Activated T-helper 2 cell treated with anti-CD3 and anti-CD28 coated beads, Interferon-gamma antibody, Interleukin-2, Interleukin-4, amounts not matched to agents 10 μg/mL and 5 μg/mL and 100 μg/mL, durations not matched to agents 14 hours and 24 hours and 36 hours (primary cell): ENCODE measurements around the gene SMIM45.

ENCODE experiments used
- DNase-seq: peaks from one replicate; pipeline ENCODE4 v3.0.0; 2021; ENCODE audit warnings: low spot score
- H3K27ac Mint-ChIP-seq: one replicate; pipeline ENCODE4 v1.8.0; 2021; ENCODE audit warnings: mixed read lengths
- H3K27me3 Mint-ChIP-seq: one replicate; pipeline ENCODE4 v1.8.0; 2021; ENCODE audit warnings: low read depth, mixed read lengths
- H3K36me3 Mint-ChIP-seq: one replicate; pipeline ENCODE4 v1.8.0; 2021; ENCODE audit warnings: low read depth, mixed read lengths
- H3K4me1 Mint-ChIP-seq: one replicate; pipeline ENCODE4 v1.8.0; 2021; ENCODE audit warnings: low read depth, mixed read lengths
- H3K4me3 Mint-ChIP-seq: one replicate; pipeline ENCODE4 v1.8.0; 2021; ENCODE audit warnings: low read depth, mild to moderate bottlenecking, moderate library complexity, mixed read lengths
- H3K9me3 Mint-ChIP-seq: one replicate; pipeline ENCODE4 v1.8.0; 2021; ENCODE audit warnings: mixed read lengths
- intact Hi-C: fragments of 100-400 bp; cut with micrococcal nuclease; formaldehyde crosslinking; loops from one replicate; pipeline ENCODE4 v1.15.1; 2023

The SMIM45 gene

DNA sequence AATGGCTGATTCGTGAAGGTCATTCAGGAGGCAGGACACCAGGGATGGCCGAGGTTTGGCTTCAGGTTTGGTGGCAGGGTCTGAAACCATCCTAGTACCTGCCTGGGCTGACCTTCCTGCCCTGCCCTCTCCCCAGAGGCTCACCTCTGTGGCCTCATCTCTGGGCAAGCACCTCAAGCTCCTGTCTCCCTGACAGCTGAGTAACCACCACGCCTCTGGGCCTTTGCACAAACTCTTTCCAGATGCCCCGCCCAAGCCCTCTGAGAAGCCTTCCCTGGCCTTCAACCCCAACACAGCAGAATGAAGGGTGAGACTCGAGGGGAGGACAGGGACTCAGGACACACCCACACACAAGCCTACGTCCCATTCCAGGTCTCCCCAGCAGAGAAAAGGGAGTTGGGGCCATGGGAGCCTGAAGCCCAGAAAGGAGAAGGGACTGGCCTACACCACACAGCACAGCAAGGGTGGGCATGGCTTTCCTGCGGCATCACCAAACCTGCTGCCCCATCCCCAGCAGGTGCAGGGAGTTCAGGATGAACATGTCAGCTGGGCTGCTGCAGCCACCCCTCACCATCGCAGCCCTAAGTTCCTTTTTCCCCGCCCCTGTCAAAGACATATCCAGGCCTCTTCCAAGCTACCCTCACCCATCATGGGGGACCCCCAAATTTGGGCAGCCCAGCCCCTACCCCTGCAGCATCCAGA lies 39.5 kb upstream of the SMIM45 start:
- H3K9me3 Mint-ChIP-seq: no peaks in the 10 kb centered on the region
- H3K27me3 Mint-ChIP-seq: peaks cover 48% of the 10 kb centered on the region
- no peak overlapping the region for H3K27ac Mint-ChIP-seq
- no peak for DNase-seq
- peaks cover 28% of the 10 kb centered on the region for H3K4me1 Mint-ChIP-seq
- intact Hi-C loops: no loop called here
- peaks cover 12% of the 10 kb centered on the region for H3K36me3 Mint-ChIP-seq
- peak overlapping the region; percentile 13 for H3K4me3 Mint-ChIP-seq

DNA sequence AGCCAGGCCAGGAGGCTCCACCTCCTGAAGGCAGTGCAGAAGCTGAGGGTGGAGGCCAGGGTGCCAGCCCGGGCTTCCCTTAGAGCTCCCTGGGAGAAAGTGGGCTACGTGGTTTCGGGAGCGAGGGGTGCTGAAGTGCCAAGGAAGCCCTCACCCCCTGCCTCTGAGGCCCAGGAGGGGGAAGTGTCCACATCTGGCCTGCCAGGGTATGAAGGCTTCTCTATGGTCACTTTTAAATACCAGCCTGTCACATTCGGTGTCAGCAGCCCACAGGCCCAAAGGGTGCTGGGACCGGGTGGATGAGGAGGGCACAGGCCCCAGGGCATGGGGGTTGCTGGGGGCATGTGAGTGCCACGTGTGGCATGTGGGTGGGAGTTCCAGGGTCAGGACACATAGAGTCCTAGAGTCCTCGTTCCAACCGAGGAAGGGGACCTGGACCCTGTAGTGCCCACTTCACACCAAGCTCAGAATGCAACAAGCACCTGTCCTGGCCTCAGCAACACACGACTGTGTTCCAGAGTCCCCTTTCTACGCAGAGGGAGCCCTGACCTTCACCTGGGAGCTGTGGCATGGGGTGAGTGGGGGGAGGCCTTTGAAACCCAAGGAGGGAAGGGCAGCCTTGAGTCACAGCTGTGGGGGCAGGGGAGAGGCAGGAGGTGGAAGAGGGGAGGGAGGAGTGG lies 38.8 kb upstream of the SMIM45 start:
- peaks cover 49% of the 10 kb centered on the region for H3K27me3 Mint-ChIP-seq
- H3K27ac Mint-ChIP-seq: no peak overlapping the region
- peak overlapping the region; percentile 57 for H3K4me3 Mint-ChIP-seq
- no peaks in the 10 kb centered on the region for H3K9me3 Mint-ChIP-seq
- intact Hi-C loops: no loop called here
- H3K4me1 Mint-ChIP-seq: peaks cover 23% of the 10 kb centered on the region
- no peak for DNase-seq
- H3K36me3 Mint-ChIP-seq: peaks cover 9% of the 10 kb centered on the region

DNA sequence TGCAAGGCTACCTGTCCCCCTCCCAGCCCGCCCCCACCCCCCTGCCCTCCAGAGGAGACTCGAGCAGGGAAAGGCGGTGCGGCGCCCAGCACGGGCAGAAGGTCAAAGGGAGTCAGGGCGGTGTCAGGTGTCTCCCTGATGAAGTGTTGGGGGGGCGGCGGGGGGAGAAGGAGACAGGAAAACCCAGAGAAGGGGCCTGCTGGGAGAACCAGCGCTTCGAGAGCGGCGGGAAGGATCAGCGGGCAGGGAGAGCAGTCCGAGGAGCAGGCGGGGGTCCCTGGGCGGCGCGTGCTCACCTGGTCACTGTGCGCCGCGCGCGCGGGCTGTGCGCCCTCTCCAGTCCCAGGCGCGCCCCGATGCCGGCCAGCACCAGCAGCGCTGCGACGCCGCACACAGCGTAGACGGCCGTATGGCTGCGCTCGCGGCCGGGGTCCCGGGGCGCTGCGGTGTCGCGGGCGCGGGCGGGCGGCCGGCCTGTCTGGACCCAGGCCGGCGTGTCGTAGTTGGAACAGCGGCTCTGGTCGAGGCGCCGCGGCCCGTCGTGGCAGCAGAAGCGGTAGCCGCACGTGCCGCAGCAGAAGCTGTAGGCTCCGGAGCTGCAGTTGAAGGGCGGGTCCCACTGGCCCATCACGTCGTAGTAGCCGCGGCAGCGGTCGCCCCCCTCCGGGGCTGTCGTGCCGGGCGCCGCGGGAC lies 38.0 kb upstream of the SMIM45 start:
- H3K27ac Mint-ChIP-seq: no peak overlapping the region
- no peaks in the 10 kb centered on the region for H3K9me3 Mint-ChIP-seq
- DNase-seq: no peak
- H3K4me3 Mint-ChIP-seq: peak overlapping the region; percentile 45
- H3K27me3 Mint-ChIP-seq: peaks cover 47% of the 10 kb centered on the region
- intact Hi-C loops: no loop called here
- peaks cover 17% of the 10 kb centered on the region for H3K4me1 Mint-ChIP-seq
- peaks cover 3% of the 10 kb centered on the region for H3K36me3 Mint-ChIP-seq

DNA sequence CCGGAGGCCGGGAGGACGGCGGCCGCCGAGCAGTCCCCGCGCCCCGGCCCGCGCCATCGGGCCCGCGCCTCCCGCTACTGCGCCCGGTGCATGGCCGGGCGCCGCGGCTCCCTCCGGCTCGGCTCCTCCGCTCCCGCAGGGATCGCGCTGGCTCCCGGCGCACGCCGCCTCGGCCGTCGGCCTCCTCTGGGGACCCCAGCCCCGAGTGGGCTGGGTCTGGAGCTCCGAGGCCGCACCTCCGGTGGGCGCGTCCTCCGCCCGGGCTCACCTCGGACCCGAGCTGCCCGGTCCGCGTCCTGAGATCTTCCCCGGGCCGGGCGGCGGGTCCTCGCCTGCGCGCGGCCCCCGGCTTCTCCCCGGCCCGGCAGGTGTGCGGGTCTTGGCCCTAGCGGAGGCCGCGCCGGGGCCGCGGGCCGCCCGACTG lies 37.3 kb upstream of the SMIM45 start:
- Mint-ChIP-seq H3K27me3 (peaks cover 45% of the 10 kb centered on the region), H3K27ac (no peak overlapping the region)
- DNase-seq: no peak

DNA sequence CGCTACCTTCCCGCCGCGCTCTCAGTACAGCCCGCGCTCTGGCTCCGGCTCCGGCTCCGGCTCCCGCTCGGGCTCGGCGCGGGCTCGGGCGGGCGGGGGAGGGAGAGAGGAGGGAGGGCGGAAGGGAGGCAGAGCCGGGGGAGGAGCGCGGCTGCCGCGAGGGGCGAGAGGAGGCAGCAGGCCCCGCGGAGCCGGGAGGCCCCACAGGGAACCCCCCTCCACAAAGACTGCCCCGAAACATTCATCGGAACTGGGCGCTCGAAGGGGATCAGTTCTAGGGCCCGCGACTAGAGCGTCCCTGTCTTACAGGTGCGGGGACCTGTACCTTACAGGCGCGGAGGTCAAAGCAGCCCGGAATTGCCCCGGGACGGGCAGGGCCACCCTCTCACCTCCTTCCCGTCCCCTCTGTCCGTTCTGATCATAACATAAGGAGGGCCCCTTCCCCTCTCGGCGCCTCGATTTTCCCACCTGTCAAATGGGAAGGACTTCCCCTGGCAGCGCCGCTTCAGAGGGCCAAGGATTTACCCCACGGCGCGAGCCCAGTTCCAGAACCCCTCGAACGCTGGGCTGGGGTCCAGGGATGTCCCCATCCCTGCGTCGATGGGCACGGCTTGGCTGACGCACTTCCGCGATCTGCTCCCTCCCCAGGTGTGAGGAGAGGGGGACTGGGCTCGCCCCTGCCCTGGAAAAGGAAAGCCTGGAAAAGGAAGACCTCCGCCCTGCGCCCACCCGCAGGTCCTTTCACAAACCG lies 36.7 kb upstream of the SMIM45 start, which contains the start of gene SHISA8:
Gene SHISA8, minus strand, starts transcription at position 40 of the 751 bp plus-strand sequence. CDS start 407 bp downstream, outside the sequence.
- Mint-ChIP-seq H3K27ac (no peak within 1 kb of the TSS), H3K27me3 (peaks cover 45% of the 10 kb centered on the region), H3K9me3 (no peaks in the 10 kb centered on the region), H3K36me3 (no peaks in the 10 kb centered on the region), H3K4me3 (peak within 1 kb of the TSS; percentile 45), H3K4me1 (peaks cover 18% of the 10 kb centered on the region)
- DNase-seq: peak; percentile 41
- intact Hi-C loops: no loop called here

More for the DNA sequence above, 37.3 kb upstream of the SMIM45 start:
- Mint-ChIP-seq H3K36me3 (no peaks in the 10 kb centered on the region), H3K9me3 (no peaks in the 10 kb centered on the region), H3K4me3 (no peak overlapping the region), H3K4me1 (peaks cover 18% of the 10 kb centered on the region)
- intact Hi-C loops: no loop called here

DNA sequence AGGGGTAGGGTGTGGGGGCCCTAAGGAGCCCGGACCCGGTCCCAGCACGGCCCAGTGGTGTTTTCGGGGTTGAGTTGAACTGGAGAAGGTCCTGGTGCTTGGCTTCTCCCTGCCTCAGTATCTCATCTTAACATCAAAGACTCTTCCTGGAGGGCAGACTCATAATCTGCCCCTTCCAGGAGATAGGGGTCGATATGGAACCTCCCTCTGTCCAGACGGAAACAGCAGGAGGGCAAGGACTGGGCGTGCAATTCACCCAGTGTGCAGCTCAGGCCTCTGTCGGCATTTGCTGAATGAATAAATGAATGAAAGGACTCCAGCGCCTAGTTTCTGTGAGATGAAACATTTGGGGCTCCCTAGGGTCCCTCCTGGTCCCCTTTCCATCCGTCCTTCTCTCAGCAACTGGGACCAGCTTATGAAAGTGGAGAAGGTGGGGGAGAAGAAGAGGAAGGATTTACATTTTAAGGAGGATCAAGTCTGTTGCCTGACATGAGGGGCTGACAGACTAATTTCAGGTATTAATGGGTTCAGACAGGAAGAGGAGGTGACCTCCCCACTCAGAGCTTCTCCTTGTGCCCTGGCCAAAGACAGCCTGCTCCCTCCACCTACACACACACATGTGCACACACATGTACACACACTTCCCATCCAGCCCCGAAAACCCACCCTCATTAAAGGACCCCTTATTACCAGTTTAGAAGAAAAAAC lies 36.0 kb upstream of the SMIM45 start:
- Mint-ChIP-seq H3K27me3 (peaks cover 44% of the 10 kb centered on the region), H3K36me3 (no peaks in the 10 kb centered on the region), H3K9me3 (no peaks in the 10 kb centered on the region), H3K4me3 (no peak overlapping the region), H3K4me1 (peaks cover 18% of the 10 kb centered on the region), H3K27ac (no peak overlapping the region)
- DNase-seq: no peak
- intact Hi-C loops: no loop called here

DNA sequence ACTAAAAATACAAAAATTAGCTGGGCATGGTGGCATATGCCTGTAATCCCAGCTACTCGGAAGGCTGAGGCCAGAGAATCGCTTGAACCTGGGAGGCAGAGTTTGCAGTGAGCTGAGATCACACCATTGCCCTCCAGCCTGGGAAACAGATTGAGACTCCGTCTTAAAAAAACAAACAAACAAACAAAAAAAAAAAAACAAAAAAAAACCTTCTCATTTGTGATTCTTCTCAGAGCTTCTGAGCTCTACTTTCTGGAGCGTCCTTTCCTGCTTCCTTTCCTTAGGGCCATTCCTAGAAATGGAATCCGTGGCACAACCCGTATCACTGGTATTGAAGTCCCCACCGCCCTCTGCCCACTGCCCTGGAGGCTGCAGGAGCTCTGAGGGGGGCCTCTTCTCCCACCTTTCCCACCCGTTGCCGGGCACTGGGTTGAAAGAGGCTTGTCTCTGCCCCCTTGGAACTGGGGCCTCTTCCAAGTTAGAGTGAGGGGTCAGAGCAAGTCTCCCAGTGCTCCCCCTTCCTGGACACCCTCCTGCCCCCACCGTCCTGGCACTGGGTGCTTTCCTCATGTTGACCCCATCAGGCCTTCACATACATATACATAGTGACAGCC lies 35.1 kb upstream of the SMIM45 start:
- H3K36me3 Mint-ChIP-seq: no peaks in the 10 kb centered on the region
- H3K4me1 Mint-ChIP-seq: peaks cover 16% of the 10 kb centered on the region
- intact Hi-C loops: no loop called here
- H3K9me3 Mint-ChIP-seq: no peaks in the 10 kb centered on the region
- peaks cover 37% of the 10 kb centered on the region for H3K27me3 Mint-ChIP-seq
- H3K27ac Mint-ChIP-seq: no peak overlapping the region
- no peak for DNase-seq
- no peak overlapping the region for H3K4me3 Mint-ChIP-seq

DNA sequence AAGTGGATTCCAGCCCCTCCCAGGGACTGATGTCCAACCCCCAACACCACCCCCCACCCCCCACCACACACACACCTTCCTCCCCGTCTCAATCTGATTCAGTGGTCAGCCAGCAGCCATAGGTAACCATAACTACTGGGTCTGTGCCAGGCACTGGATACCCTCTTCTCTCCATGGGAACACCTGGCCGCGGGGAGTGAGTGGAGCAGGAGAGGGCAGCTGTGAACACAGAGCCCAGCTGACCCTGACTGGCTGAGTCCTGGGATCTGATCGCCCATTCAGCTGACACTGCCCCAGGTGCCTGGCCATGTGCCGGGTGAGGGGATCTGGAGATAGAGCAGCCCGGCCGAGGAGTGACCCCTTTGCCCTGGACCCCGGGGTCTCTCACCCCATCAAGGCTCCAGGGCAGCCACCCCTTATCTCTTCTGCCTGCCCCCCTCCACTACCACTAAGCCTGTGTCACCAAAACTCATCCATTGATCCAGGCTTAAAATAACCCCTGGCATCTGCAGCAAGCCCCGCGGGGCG lies 34.5 kb upstream of the SMIM45 start:
- Mint-ChIP-seq H3K4me3 (no peak overlapping the region), H3K9me3 (no peaks in the 10 kb centered on the region), H3K4me1 (peaks cover 16% of the 10 kb centered on the region), H3K36me3 (no peaks in the 10 kb centered on the region), H3K27ac (no peak overlapping the region), H3K27me3 (peaks cover 31% of the 10 kb centered on the region)
- intact Hi-C loops: no loop called here
- no peak for DNase-seq

DNA sequence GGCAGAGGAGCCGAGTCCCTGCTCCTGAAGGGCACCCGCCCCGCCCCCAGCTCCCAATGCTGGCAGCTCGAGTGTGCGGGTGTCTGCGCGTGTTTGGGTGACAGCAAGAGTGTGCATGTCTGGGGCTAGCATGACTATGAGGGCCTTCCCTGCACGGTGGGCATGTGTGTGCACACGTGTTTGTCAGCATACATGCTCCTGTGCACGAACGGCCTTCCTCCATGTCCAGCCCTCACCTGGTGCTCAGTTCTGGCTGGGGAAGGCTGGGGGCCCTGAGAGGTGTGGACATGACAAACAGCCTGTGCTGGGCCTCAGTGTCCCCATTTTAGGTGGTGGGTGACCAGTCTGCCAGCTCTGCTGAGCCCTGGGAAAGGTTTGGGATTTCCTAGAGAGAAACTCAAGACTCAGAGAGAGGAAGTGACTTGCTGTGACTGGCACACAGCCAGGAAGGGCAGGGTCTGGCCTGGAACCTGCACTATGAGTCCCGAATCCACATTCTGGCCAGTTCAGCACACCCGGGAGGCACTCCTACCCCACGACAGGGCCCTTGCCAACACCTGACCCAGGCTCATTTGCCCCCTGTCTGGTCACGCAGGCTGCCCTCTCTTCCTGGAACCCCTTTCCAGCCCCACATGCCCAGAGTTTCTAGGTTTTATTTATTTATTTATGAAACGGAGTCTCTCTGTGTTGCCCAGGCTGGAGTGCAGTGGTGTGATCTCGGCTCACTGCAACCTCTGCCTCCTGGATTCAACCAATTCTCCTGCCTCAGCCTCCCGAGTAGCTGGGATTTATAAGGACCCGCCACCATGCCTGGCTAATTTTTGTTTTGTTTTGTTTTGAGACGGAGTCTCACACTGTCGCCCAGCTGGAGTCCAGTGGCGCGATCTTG lies 33.8 kb upstream of the SMIM45 start:
- peak overlapping the region; percentile 21 for H3K4me3 Mint-ChIP-seq
- intact Hi-C loops: no loop called here
- DNase-seq: no peak
- no peak overlapping the region for H3K27ac Mint-ChIP-seq
- no peaks in the 10 kb centered on the region for H3K36me3 Mint-ChIP-seq
- peaks cover 10% of the 10 kb centered on the region for H3K4me1 Mint-ChIP-seq
- H3K9me3 Mint-ChIP-seq: no peaks in the 10 kb centered on the region
- H3K27me3 Mint-ChIP-seq: peaks cover 24% of the 10 kb centered on the region

DNA sequence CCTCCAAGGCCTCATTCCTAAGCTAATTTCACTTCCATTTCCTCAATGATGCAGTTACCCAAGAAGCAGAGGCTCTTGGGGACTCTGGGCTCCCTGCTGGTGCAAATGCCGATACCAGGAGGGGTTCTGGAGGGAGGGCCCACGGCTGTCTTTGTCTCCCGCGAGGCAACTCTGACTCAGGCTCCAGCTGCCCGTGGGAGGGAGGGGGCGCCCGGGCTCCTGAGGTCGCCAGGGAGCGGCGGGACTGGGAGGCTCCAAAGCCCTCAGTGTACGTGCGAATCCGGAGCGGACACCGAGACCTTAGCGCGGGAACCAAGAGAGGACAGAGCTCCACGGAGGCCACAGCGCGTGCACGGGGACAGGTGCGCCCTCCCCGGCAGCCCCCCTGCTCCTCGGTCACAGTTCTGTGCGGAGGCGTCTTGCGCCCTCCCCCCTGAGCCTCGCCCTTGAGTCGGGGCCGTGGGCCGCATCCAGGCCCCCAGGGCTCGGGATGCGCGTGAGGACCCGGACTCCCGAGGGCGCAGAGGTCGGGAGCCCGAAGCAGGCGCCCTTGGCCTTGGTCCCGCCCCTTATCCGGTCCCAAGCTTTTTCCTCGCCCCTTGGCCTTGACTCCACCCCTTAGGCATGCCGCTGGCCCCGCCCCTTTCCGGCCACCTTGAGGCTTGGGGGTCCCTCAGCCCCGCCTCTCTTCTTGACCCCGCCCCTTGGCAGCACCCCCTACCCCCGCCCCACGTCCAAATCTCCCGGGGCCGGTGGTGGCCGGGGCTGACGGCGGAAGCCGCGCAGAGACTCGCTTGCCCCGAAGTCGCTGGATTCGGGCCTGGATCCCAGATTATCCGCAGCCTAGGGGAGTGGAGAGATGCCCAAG lies 32.4 kb upstream of the SMIM45 start:
- Mint-ChIP-seq H3K9me3 (no peaks in the 10 kb centered on the region), H3K36me3 (no peaks in the 10 kb centered on the region), H3K4me1 (peaks cover 8% of the 10 kb centered on the region), H3K27me3 (peaks cover 20% of the 10 kb centered on the region), H3K4me3 (peak overlapping the region; percentile 42), H3K27ac (no peak overlapping the region)
- intact Hi-C loops: no loop called here
- no peak for DNase-seq
